HG02642 (cell line): ENCODE data around the gene SPSB1.

Source experiments
- ATAC-seq: cut with Tn5 transposase; IDR thresholded peaks from one replicate; pipeline ENCODE4 v1.9.1; 2021; ENCODE audit warnings: mild to moderate bottlenecking; ENCODE audit not compliant: unreplicated experiment, poor library complexity

SPSB1 gene

GRCh38 chr1:9317072-9317471, 24.4 kb downstream of the SPSB1 start:
- ATAC-seq: no peak

GRCh38 chr1:9317591-9318417, 25.1 kb downstream of the SPSB1 start:
- no peak for ATAC-seq

GRCh38 chr1:9319208-9319788, 26.6 kb downstream of the SPSB1 start:
- ATAC-seq: no peak

- no peak for ATAC-seq
Measured at GRCh38 chr1:9319789-9320519, 27.3 kb downstream of the SPSB1 start.

GRCh38 chr1:9320520-9321479, 28.1 kb downstream of the SPSB1 start:
- no peak for ATAC-seq

DNA sequence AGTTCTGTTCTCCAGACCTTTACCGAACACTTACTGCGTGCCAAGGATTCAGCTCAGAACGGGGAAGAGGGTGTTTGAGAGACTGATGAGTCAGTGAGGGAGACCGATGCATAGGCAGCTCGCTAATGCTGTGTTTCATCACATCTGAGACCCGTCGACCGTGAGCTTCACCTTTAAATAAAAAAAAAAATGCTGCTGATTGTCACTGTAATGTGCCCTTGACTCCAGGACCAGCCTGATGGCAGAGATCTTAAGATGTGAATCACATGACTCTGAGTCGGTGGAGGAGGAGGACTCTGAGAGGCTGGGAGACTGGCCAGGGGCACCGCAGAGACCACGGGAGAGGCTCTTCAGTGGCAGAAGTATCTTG, 28.8 kb downstream of the SPSB1 start:
- ATAC-seq: no peak

DNA sequence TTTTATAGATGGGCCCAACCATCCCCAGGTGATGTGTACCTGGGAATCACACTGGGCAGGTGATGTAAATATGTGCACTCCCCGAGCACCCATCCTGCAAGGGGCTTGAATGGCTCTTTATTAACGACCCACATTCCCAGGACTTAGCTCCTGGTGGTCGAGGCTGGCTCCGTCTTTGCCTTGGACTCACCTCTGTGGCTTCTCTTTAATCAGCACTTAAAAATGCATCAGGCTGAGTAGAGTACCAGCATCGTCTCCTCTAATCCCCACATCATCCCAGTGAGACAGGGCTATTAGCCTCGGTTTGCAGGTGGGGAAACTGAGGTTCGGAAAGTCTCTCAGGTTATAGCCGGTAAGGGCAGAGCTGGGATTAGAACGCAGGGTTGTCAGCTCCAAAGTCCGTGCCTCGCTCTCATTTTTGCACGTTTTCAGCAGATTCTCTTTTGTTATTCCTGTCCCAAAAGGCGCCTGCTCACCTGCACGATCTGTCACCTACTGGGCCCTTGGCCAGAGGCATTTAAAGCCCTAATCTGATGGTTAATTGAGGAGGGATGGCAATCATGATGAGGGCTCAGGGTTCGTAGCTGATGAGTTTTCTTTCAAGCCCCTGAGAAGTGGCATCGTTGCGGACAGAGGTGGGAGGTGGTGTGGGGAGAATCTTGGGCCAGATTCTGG, 29.4 kb downstream of the SPSB1 start:
- ATAC-seq: no peak

DNA sequence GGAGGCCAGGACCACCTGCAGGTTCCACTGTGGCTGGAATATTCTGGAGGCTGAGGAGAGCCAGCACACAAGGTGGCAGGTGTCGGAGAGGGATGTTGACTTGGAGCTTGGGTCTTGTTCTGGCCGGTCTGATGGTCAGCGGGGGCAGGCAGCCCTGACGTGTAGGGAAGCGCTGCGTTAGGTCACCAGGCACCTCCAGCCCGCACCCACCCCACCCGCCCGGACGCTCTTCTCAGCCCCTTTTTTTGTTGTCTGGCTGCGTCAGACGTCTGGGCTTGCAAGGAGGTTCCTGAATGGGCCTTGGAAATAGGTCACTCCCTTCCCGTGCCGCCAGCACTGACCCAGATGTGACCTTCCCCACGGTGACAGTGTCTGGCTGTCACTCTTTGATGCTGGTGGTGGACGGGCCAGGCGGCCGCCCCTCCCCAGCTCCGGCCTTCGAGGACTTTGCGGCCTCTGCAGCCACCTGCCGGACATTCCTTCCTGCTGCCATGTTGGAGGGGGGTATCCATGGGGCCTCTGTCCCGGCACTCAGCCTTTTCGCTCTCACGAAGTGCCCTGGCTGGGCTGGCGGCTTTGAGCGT, 30.1 kb downstream of the SPSB1 start:
- ATAC-seq: no peak

- no peak for ATAC-seq
Measured at GRCh38 chr1:9324246-9325096, 31.8 kb downstream of the SPSB1 start.

DNA sequence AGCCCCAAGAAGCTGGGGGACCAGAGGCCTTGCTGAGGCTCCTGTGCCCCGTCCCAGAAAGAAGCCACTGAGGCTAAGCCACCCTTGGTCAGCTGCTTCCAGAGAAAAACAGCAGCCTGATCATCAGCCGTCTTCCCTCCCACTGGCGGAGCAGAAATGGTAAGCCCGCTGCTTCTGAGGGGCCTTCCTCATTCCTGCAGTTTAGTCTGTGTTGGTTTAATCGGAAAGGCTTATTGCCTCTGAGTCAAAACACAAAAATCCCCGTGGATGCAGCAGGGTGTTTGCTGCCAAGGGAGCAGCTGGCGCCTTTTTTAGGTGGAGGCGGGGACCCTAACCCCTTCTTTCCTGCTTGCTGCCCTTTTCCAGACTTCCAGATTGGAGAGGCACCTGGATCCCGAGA, 33.9 kb downstream of the SPSB1 start:
- no peak for ATAC-seq

- ATAC-seq: no peak
Measured at GRCh38 chr1:9328201-9328600, 35.5 kb downstream of the SPSB1 start.

GRCh38 chr1:9328715-9329114, 36.0 kb downstream of the SPSB1 start:
- ATAC-seq: no peak

DNA sequence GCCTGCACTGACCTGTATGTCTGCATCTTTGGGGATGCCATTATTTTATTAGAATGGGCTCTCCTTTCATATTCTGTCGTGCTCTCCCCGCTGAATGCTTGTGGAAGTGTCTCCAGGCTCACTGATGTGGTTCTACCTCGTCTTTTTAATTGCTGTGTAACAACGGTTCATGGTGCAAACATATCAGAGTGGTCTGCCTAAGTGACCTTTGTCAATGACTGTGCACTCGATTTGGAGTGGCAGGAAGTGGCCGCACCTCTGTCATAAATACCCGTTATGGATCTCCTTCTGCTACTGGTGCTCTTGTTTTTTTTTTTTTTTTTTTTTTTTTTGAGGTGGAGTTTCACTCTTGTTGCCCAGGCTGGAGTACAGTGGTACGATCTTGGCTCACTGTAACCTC, 38.3 kb downstream of the SPSB1 start:
- ATAC-seq: no peak

GRCh38 chr1:9331558-9332346, 39.1 kb downstream of the SPSB1 start:
- ATAC-seq: no peak

DNA sequence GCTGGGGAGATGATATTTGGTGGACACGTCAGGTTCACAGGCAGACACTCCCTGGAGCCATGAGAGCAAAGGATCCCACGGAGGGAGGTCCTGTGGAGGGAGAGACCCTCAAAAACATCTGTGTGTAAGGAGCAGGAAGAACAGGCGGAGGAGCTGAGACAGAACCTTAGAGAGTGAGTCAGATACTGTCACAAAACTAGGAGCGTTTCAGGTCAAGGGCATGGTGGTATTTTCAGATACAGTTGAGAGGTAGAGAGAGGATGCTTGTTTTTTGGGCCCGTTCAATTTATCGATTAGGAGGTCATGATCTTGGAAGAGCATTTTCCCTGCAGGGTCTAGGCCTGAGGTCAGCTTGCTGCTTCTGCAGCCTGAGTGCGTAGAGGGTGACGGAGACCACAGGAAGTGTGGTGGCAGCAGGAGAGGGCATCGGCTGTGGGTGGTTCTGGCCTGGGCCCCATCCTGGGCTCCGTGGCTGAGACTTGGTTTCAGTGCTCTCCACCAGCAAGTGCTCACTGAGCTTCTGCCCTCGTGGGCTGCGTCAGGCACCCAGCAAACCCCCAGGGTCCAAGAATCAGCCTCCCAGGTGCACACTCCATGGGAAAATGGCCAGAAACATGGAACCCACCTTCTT, 39.9 kb downstream of the SPSB1 start:
- no peak for ATAC-seq

GRCh38 chr1:9338397-9339246, 45.9 kb downstream of the SPSB1 start:
- ATAC-seq: no peak
